ENCODE data around the gene GGT1. TPM values are rescaled to one million over a fixed set of nuclear protein-coding genes. Genes with fewer than 3 reads are reported as not detected.
A peak's percentile ranks its signal among the peaks of the same experiment; 100 is the strongest.
"Not testable (repeated sequence)": the region's sequence is repeated elsewhere in the genome, so short reads cannot be mapped to it uniquely, and the experiment has no call there.

Gene GGT1
- total RNA-seq, 1 experiment from 2014 or later = 13.1 TPM

DNA sequence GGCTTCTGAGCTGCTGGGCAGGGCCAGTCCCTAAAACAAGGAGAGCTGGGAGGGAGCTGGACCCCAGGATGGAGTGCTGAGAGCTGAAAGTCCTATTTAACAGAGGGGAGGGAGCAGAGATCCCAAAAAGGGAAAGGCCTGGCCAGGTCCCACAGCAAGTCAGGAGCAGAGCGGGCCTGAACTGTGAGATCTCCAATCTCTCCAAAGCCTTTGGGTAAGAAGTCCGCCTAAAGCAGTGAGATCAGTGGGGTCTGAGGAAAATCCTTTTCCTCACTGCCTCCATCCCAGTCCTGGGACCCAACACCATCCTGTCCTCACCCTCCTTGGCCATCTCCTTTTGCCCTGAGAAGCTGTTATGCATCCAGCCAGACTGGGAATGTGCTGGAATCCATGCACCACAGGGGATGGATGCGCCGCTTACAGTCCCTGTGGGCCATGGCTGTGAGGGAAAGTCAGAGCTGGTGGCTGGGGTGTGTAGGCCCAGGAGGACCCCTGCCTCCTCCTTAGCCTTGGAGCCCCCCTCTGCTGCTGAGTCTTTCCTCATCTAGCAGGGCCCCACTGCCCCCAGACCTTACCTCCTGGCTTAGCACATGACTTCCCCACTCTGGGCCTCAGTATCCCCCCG is 18.7 kb upstream of the GGT1 start:
- no peak for DNase-seq (ENCODE audit: low spot score)

DNA sequence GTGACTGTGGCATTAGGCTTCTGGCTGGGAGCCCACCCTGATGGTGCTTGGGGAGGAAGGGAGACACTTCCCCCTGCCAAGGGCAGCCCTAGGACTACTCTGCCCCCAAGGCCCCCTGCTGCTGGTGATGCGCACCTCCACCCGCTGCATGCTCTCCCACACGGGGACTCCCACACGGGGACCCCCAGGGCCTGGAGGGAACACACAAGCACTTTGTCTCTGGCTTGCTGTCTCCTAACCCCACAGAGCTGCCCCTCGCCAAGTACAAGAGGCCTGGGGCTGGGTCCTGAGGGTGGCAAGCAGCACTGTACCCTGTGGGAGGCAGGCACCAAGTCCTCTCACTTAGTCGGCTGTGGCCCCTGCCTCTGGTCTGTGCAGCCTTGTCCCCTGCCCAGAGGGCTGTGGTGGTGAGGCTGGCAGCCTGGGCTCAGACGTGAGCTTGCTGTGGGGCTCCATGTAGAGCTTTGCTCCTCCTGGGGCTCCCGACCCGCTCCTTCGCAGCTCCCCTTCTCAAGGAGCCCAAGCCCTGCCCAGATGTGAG is 18.1 kb upstream of the GGT1 start:
- no peak for DNase-seq (ENCODE audit: low spot score)

DNA sequence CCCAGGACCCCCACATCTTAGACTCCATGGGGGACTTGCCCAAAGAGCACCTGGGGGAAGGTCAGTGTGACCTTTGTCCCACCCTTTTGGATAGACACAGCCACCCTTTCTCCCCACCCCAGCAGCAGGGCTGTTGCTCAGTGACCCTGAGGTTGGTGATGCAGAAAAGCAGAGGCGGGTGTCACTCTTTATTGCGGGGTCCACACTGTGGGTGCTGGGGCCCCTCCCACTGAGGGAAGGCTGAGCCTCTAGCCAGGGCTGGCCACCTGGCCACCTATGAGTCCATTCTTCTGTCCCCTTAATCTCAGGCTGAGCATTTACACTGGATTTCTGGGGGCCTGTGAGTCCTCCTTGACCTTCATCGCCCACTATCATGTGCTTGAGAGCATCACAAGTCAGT is 17.5 kb upstream of the GGT1 start:
- DNase-seq (ENCODE audit: low spot score) = no peak

DNA sequence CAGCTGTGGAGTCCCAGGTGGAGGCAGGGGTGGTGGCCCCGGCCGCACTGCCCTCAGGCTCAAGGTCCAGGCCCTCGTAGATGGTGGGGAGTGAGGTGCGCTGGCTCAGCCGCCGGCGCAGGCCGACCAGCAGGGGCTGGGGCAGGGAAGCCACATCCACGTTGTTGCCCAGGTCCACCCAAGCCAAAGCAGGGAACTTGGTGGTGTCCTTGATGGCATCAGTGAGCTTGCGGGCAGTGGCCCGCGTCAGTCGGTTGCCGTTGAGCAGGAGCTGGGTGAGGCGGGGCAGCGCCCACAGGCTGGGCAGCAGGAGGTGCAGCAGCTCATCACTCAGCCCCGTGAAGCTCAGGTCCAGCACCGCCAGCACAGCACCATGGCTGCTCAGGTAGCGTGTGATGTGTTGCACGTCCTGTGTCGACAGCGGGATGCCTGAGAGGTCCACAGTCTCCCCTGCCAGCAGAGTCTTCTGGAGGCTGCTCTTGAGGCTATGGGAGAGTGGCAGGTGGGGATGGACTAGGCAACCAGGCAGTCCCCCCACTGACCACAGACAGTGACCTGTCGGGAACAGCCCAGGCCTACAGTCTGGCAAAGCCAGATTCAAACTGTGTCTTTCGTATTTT is 17.0 kb upstream of the GGT1 start:
- DNase-seq (ENCODE audit: low spot score) = no peak

DNA sequence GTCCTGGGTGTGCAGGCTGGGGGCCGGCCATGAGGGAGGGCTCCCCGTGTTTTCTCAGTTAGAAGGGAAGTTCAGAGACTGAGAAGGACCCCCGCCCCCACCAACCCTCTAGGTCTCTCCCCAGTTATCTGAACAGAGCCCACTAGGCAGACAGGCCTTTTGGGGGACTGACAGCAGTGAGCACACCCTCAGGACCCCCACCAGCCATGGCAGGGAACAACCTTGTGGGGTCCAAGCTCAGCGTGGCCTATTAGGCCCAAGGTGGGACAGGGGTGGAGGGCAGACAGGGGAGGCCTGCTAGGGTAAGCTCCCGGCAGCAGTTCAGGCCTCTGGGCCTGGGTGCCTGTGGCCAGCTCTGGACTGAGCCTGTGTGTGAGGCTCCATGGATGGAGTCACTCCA is 15.7 kb upstream of the GGT1 start:
- no peak for DNase-seq (ENCODE audit: low spot score)

DNA sequence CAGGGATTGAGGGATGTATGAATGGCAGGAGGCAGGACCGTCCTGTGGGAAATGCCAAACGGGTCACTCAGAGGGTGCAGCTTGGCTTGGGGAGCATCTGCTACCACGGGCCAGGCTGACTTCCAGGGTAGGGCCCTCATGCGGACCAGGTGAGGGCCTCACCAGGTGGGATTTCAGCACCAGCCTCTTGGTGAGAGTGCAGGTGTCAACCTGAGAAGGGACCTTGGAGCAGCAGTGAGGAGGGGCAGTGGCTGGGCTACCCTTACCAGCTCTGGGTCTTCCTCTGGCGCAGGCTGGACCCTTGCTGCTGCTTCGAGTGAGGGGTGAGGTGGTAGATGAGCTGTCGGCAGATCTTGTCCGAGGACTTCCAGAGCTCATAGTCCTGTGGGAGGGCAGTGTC is 15.0 kb upstream of the GGT1 start:
- DNase-seq (ENCODE audit: low spot score) = no peak

GRCh38 chr22:24588381-24588756 is 14.6 kb upstream of the GGT1 start:
- no peak for DNase-seq (ENCODE audit: low spot score)

- DNase-seq (ENCODE audit: low spot score) = no peak
These were observed 14.1 kb upstream of the GGT1 start for GRCh38 chr22:24588757-24589481.

- no peak for DNase-seq (ENCODE audit: low spot score)
These were observed 13.4 kb upstream of the GGT1 start for GRCh38 chr22:24589518-24590030.

- no peak for DNase-seq (ENCODE audit: low spot score)
These were observed 12.3 kb upstream of the GGT1 start for GRCh38 chr22:24590596-24591173.

- no peak for DNase-seq (ENCODE audit: low spot score)
These were observed 11.6 kb upstream of the GGT1 start for GRCh38 chr22:24591286-24591830.

- no peak for DNase-seq (ENCODE audit: low spot score)
These were observed 10.7 kb upstream of the GGT1 start for GRCh38 chr22:24592058-24592850.

DNA sequence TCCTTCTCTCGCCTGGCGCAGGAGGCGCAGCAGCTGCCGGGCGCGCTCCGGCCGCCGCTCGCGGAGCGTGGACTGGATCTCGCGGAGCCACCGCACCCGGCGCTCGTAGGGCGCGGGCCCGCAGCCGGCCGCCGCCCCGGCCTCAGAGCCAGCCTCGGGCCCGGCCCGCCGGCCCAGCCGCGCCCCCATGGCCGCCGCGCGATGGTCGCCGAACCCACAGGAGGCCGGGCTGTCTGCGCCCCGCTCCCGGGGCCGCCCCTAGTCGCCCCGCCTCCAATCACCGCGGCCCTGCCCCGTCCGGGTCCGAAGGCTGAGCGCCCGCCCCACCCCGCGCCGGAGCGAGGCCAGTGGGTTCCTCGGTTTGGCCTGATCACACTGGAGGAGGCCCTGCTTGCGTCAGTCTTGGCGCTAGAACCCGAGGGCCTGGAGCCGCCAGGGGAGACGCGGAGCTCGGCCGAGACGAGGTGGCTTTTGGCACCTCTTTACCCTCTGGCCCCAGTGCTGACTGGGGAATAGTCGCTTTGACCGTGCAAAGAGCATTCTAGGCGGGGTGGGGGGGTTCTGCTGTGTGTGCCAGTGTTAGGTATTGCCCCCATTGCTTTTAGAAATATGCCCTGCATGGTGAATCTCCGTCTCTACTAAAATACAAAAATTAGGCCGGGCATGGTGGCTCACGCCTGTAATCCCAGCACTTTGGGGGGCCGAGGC is 10.0 kb upstream of the GGT1 start, which contains the start of gene LRRC75B:
Gene LRRC75B, minus strand, starts transcription at position 223 of the 708 bp plus-strand sequence. Its CDS starts 34 bp downstream, at position 189.
- peak; percentile 62 for DNase-seq (ENCODE audit: low spot score)

DNA sequence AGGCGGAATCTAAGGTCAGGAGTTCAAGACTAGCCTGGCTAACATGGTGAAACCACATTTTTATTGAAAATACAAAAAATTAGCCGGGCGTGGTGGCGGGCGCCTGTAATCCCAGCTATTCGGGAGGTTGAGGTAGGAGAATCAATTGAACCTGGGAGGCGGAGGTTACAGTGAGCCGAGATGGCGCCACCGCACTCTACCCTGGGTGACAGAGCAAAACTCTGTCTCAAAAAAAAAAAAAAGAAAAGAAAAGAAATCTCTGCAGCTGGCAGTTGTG is 9.5 kb upstream of the GGT1 start:
- DNase-seq (ENCODE audit: low spot score) = not testable (repeated sequence)

GRCh38 chr22:24593836-24594568 is 9.0 kb upstream of the GGT1 start:
- DNase-seq (ENCODE audit: low spot score) = no peak

GRCh38 chr22:24594569-24595120 is 8.3 kb upstream of the GGT1 start:
- DNase-seq (ENCODE audit: low spot score) = no peak

- DNase-seq (ENCODE audit: low spot score) = no peak
These were observed 7.8 kb upstream of the GGT1 start for GRCh38 chr22:24595228-24595627.

DNA sequence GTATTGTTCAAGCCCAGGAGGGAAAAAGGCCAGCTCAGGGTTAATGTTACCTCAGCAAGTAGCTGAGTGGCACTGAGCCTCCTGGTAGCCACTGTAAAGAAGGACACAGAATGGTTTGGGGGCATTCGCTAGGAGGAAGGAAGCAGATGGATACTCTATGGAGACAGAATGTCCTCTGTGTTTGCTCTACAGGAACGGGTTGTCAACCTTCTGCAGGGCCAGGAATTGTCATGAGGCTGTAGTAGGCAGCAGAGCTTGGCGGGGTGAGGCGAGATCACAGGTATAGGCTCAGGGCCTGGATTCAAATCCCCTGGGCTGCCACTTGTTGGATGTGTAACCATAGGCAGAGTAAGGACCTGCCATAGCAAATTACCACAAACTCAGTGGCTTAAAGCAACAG is 7.1 kb upstream of the GGT1 start:
- no peak for DNase-seq (ENCODE audit: low spot score)

DNA sequence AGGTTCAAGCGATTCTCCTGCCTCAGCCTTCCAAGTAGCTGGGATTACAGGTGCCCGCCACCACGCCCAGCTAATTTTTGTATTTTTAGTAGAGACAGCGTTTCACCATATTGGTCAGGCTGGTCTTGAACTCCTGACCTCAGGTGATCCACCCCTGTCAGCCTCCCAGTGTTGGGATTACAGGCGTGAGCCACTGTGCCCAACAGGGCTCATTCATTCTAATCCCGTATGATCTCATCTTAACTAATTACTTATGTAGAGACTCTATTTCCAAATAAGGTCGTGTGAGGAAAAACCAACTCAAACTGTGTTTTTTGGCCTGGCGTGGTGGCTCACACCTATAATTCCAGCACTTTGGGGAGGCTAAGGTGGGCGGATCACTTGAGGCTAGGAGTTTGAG is 5.9 kb upstream of the GGT1 start:
- DNase-seq (ENCODE audit: low spot score) = not testable (repeated sequence)

DNA sequence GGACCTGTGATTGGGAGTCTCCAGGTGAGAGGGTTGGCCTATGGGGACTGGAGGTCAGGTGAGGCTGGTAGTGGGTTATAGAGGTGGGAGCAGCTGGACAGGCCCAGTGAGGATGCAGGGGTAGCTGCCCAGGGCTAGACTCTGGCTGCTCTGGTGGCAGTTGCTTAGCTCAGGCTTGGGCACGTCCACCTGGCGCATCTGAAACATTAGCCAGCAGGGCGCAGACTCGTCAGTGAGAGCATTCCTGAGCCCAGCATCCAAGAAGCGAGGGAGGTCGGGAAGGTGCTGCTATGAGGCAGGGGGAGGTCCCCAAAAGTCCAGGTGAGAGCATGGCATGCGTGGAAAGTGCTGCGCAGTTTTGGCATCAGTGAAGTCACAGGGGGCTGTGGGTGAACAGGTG is 3.5 kb upstream of the GGT1 start:
- no peak for DNase-seq (ENCODE audit: low spot score)
